Esophagus squamous epithelium (tissue), 5 donors: ENCODE data around the gene TTYH2. TPM values are rescaled to one million over a fixed set of nuclear protein-coding genes. Genes with fewer than 3 reads are reported as not detected.

Experiments used
- DNase-seq: peaks from one replicate; lab custom pipeline; 2025; lab: John Stamatoyannopoulos, UW
- H3K27ac ChIP-seq, 4 donors: fragments of 200-600 bp; sonication (generic); one replicate each; pipeline ENCODE4 v1.5.1; 2016 to 2019; ENCODE audit warnings: mild to moderate bottlenecking in 1 of 4
- H3K27me3 ChIP-seq, 4 donors: fragments of 200-600 bp; sonication (generic); 1 replicate in 3 of 4; 2 replicates in 1 of 4; pipeline versions ENCODE4 v1.5.1 to v1.6.0; 2017 to 2021; ENCODE audit warnings: antibody characterized with exemption in 1 of 4
- H3K36me3 ChIP-seq, 3 donors: fragments of 200-600 bp; sonication (generic); one replicate each; pipeline ENCODE4 v1.5.1; 2016 to 2019
- H3K4me1 ChIP-seq, 3 donors: fragments of 200-600 bp; sonication (generic); one replicate each; pipeline ENCODE4 v1.5.1; 2017 to 2019
- H3K4me3 ChIP-seq, 4 donors: fragments of 200-600 bp; sonication (generic); 1 replicate in 3 of 4; 2 replicates in 1 of 4; pipeline ENCODE4 v1.5.1; 2016 to 2019; ENCODE audit warnings: mild to moderate bottlenecking in 2 of 4, moderate library complexity in 1 of 4
- H3K9me3 ChIP-seq, 3 donors: fragments of 200-600 bp; sonication (generic); one replicate each; pipeline ENCODE4 v1.5.1; 2016 to 2019
- CTCF ChIP-seq, 6 experiments: fragments of 450-650 bp in 4 of 6; fragments of 200-600 bp in 2 of 6; sonication (generic) in 2 of 6; IDR thresholded peaks; one replicate each; pipeline ENCODE4 v1.5.1; 2016 to 2019; ENCODE audit warnings: antibody characterized with exemption in 6 of 6, mild to moderate bottlenecking in 4 of 6, moderate library complexity in 4 of 6
- POLR2A ChIP-seq, 4 donors: fragments of 450-650 bp; IDR thresholded peaks; one replicate each; pipeline ENCODE4 v1.6.1; 2017; ENCODE audit warnings: antibody characterized with exemption in 4 of 4, mild to moderate bottlenecking in 4 of 4, moderate library complexity in 3 of 4
- WGBS, 2 donors: methylation state at CpG; one replicate each; pipeline ENCODE4 v1.1.5; 2018; 5-methylcytosine and 5-hydroxymethylcytosine counted together
- intact Hi-C: fragments of 100-400 bp; cut with DNase I; formaldehyde crosslinking; loops from one replicate; pipeline ENCODE4 v1.15.0; 2022
- total RNA-seq, 4 donors: library from RNA; depleted of rRNA; stranded (reverse); fragments of >200 nt; gene quantifications; one replicate each; pipeline ENCODE4 v1.1.0, GENCODE V29; 2016
- donor health status: DM: yes; HTN: yes; CAD: no.

Gene TTYH2
- total RNA-seq, 4 donors from 2014 or later: 0.35 to 6.7 (median 1.8) TPM

GRCh38 chr17:74217037-74217730 lies 3.8 kb downstream of the TTYH2 start:
- intact Hi-C loops: loop anchor here (10.0 kb wide), 1 partner anchor 78 kb away; no protein-coding TSS in a partner anchor
- H3K36me3 ChIP-seq: no peaks in the 10 kb centered on the region
- no peak overlapping the region for H3K27ac ChIP-seq
- no peak for TF ChIP-seq POLR2A (IDR thresholded peaks at IDR 0.05)
- TF ChIP-seq CTCF (IDR thresholded peaks at IDR 0.05): no peak
- H3K27me3 ChIP-seq: peaks cover 0 to 14% (median 0%) of the 10 kb centered on the region in 4 donors
- WGBS, 2 donors: 72 to 89% methylated on average over 3 to 9 of the region's 13 CpGs
- DNase-seq: no peak
- peaks cover 16 to 46% (median 17%) of the 10 kb centered on the region in 3 donors for H3K4me1 ChIP-seq
- no peak overlapping the region for H3K4me3 ChIP-seq
- H3K9me3 ChIP-seq: no peaks in the 10 kb centered on the region

- H3K27me3 ChIP-seq: peaks cover 0 to 14% (median 0%) of the 10 kb centered on the region in 4 donors
- WGBS, 2 donors: no CpG with 5 or more reads among the region's 2 CpGs
Measured at GRCh38 chr17:74217888-74218287, 4.5 kb downstream of the TTYH2 start.

GRCh38 chr17:74218436-74218835 lies 5.1 kb downstream of the TTYH2 start:
- H3K4me1 ChIP-seq: peaks cover 9 to 34% (median 9%) of the 10 kb centered on the region in 3 donors
- H3K27ac ChIP-seq: no peak overlapping the region
- no peak for DNase-seq
- intact Hi-C loops: loop anchor here (10.0 kb wide), 1 partner anchor 76 kb away; no protein-coding TSS in a partner anchor
- no peaks in the 10 kb centered on the region for H3K9me3 ChIP-seq
- peaks cover 0 to 14% (median 0%) of the 10 kb centered on the region in 4 donors for H3K27me3 ChIP-seq
- WGBS, 2 donors: 70 to 78% methylated on average over 8 of the region's 8 CpGs
- no peaks in the 10 kb centered on the region for H3K36me3 ChIP-seq
- TF ChIP-seq CTCF (IDR thresholded peaks at IDR 0.05) (no peak), POLR2A (IDR thresholded peaks at IDR 0.05) (no peak)
- no peak overlapping the region for H3K4me3 ChIP-seq

More at GRCh38 chr17:74217888-74218287, 4.5 kb downstream of the TTYH2 start:
- H3K9me3 ChIP-seq: no peaks in the 10 kb centered on the region
- no peak for DNase-seq
- no peaks in the 10 kb centered on the region for H3K36me3 ChIP-seq
- intact Hi-C loops: loop anchor here (10.0 kb wide), 1 partner anchor 77 kb away; no protein-coding TSS in a partner anchor
- H3K4me1 ChIP-seq: peaks cover 9 to 39% (median 10%) of the 10 kb centered on the region in 3 donors
- TF ChIP-seq POLR2A (IDR thresholded peaks at IDR 0.05) (no peak), CTCF (IDR thresholded peaks at IDR 0.05) (no peak)
- no peak overlapping the region for H3K27ac ChIP-seq
- H3K4me3 ChIP-seq: no peak overlapping the region

GRCh38 chr17:74219576-74220133 lies 6.3 kb downstream of the TTYH2 start:
- intact Hi-C loops: loop anchor here (10.0 kb wide), 1 partner anchor 75 kb away; no protein-coding TSS in a partner anchor
- TF ChIP-seq POLR2A (IDR thresholded peaks at IDR 0.05): no peak
- no peak for TF ChIP-seq CTCF (IDR thresholded peaks at IDR 0.05)
- H3K27ac ChIP-seq: no peak overlapping the region

GRCh38 chr17:74220219-74220618 lies 6.8 kb downstream of the TTYH2 start:
- H3K4me1 ChIP-seq: peaks cover 0 to 16% (median 0%) of the 10 kb centered on the region in 3 donors
- H3K4me3 ChIP-seq: no peak overlapping the region
- DNase-seq: no peak
- H3K36me3 ChIP-seq: no peaks in the 10 kb centered on the region
- H3K27me3 ChIP-seq: no peaks in the 10 kb centered on the region
- 90 to 100% methylated on average over 1 to 2 of the region's 2 CpGs for WGBS, 2 donors
- TF ChIP-seq POLR2A (IDR thresholded peaks at IDR 0.05): no peak
- no peak for TF ChIP-seq CTCF (IDR thresholded peaks at IDR 0.05)
- H3K9me3 ChIP-seq: no peaks in the 10 kb centered on the region
- intact Hi-C loops: no loop called here
- H3K27ac ChIP-seq: no peak overlapping the region

More at GRCh38 chr17:74219576-74220133, 6.3 kb downstream of the TTYH2 start:
- no peak for DNase-seq
- no peaks in the 10 kb centered on the region for H3K9me3 ChIP-seq
- peaks cover 0 to 21% (median 0%) of the 10 kb centered on the region in 3 donors for H3K4me1 ChIP-seq
- no peak overlapping the region for H3K4me3 ChIP-seq
- 75 to 78% methylated on average over 3 of the region's 3 CpGs for WGBS, 2 donors
- H3K27me3 ChIP-seq: peaks cover 0 to 2% (median 0%) of the 10 kb centered on the region in 4 donors
- H3K36me3 ChIP-seq: no peaks in the 10 kb centered on the region
